WTC11 (cell line): ENCODE data around the gene CDX1.

Experiments
- ATF2 ChIP-seq: sonication (generic); formaldehyde crosslinking; IDR thresholded peaks from 2 replicates; pipeline ENCODE4 v1.8.1; 2022; ENCODE audit warnings: low read depth, missing genetic modification reagents, borderline replicate concordance
- ATF6 ChIP-seq: sonication (generic); formaldehyde crosslinking; IDR thresholded peaks from 2 replicates; pipeline ENCODE4 v1.8.1; 2023; ENCODE audit warnings: mild to moderate bottlenecking, missing genetic modification reagents
- CREB1 ChIP-seq: sonication (generic); formaldehyde crosslinking; IDR thresholded peaks from 2 replicates; pipeline ENCODE4 v1.8.0; 2023; ENCODE audit warnings: mild to moderate bottlenecking, missing genetic modification reagents
- CTCF ChIP-seq: fragments of 200-600 bp; IDR thresholded peaks from 2 replicates; pipeline ENCODE4 v1.8.0; 2022; ENCODE audit warnings: antibody characterized with exemption
- E2F1 ChIP-seq: sonication (generic); formaldehyde crosslinking; IDR thresholded peaks from 2 replicates; pipeline ENCODE4 v1.8.0; 2022; ENCODE audit warnings: mild to moderate bottlenecking, missing genetic modification reagents
- IRF2 ChIP-seq: sonication (generic); formaldehyde crosslinking; IDR thresholded peaks from 2 replicates; pipeline ENCODE4 v1.8.0; 2022; ENCODE audit warnings: low read depth, missing genetic modification reagents, borderline replicate concordance
- MAX ChIP-seq: sonication (generic); formaldehyde crosslinking; IDR thresholded peaks from 2 replicates; pipeline ENCODE4 v1.8.0; 2022; ENCODE audit warnings: mild to moderate bottlenecking, missing genetic modification reagents
- NR2C2 ChIP-seq: sonication (generic); formaldehyde crosslinking; IDR thresholded peaks from 2 replicates; pipeline ENCODE4 v1.8.0; 2022; ENCODE audit warnings: mild to moderate bottlenecking, missing genetic modification reagents
- SP1 ChIP-seq: sonication (generic); formaldehyde crosslinking; conservative IDR thresholded peaks from 2 replicates; pipeline ENCODE4 v1.8.1; 2022; ENCODE audit warnings: missing genetic modification reagents
- STAT6 ChIP-seq: sonication (generic); formaldehyde crosslinking; conservative IDR thresholded peaks from 2 replicates; pipeline ENCODE4 v1.8.1; 2023; ENCODE audit warnings: mild to moderate bottlenecking, low read depth, missing genetic modification reagents, moderate library complexity
- TCF7 ChIP-seq: sonication (generic); formaldehyde crosslinking; IDR thresholded peaks from 2 replicates; pipeline ENCODE4 v1.8.0; 2022; ENCODE audit warnings: mild to moderate bottlenecking, low read depth, missing genetic modification reagents, moderate library complexity
- TEAD4 ChIP-seq: sonication (generic); formaldehyde crosslinking; IDR thresholded peaks from 2 replicates; pipeline ENCODE4 v1.8.0; 2022; ENCODE audit warnings: mild to moderate bottlenecking, missing genetic modification reagents
- ZNF263 ChIP-seq: sonication (generic); formaldehyde crosslinking; IDR thresholded peaks from 2 replicates; pipeline ENCODE4 v1.8.1; 2022; ENCODE audit warnings: low read depth, mild to moderate bottlenecking, moderate library complexity, missing genetic modification reagents
- ZNF671 ChIP-seq: fragments of 250-450 bp; sonication (Bioruptor Pico); IDR thresholded peaks from 2 replicates; pipeline ENCODE4 v1.8.0; 2021; ENCODE audit warnings: mild to moderate bottlenecking

- TF ChIP-seq ATF2 (CRISPR knock-in tag): no peak
- no peak for TF ChIP-seq CTCF
- TF ChIP-seq TCF7: no peak
- no peak for TF ChIP-seq ZNF263 (CRISPR knock-in tag)
- no peak for TF ChIP-seq STAT6
- TF ChIP-seq NR2C2 (CRISPR knock-in tag): no peak
- no peak for TF ChIP-seq SP1 (CRISPR knock-in tag)
- TF ChIP-seq TEAD4 (CRISPR knock-in tag): no peak
- TF ChIP-seq ZNF671: no peak
- no peak for TF ChIP-seq ATF6
- no peak for TF ChIP-seq E2F1 (CRISPR knock-in tag)
- TF ChIP-seq CREB1: no peak
- no peak for TF ChIP-seq IRF2 (CRISPR knock-in tag)
- no peak for TF ChIP-seq MAX (CRISPR knock-in tag)
These were observed 14.4 kb downstream of the CDX1 start for GRCh38 chr5:150181027-150181426.
